H1 (cell line): ENCODE data around the gene AMER2. TPM values are rescaled to one million over a fixed set of nuclear protein-coding genes. Genes with fewer than 3 reads are reported as not detected.

ENCODE experiments used
- CTCF ChIA-PET: fragments of 300-600 bp; sonication (Branson Sonifier 250); formaldehyde crosslinking; loops from one replicate; lab custom pipeline; 2021; ENCODE audit not compliant: partially characterized antibody; lab: Charles Lee
- POLR2A ChIA-PET: fragments of 300-600 bp; sonication (Branson Sonifier 250); formaldehyde crosslinking; loops from one replicate; lab custom pipeline; 2021; ENCODE audit warnings: inconsistent platforms; ENCODE audit not compliant: partially characterized antibody; lab: Charles Lee
- DNase-seq, 2 experiments: peaks; one replicate each; pipeline versions ENCODE4 v3.0.0 to v3.0.0-alpha.2; 2010 to 2022; ENCODE audit warnings: low spot score in 2 of 2, low read depth in 1 of 2, mixed read lengths in 1 of 2
- FAIRE-seq: peaks from 2 replicates; lab custom pipeline; 2011; peaks lifted over from hg19 to GRCh38; lab: Jason Lieb, UNC
- H2AFZ ChIP-seq: 2 replicates; pipeline ENCODE4 v1.8.1; 2012; ENCODE audit warnings: low read length, inconsistent platforms
- H2AK5ac ChIP-seq: 2 replicates; pipeline ENCODE4 v1.6.1; 2013; ENCODE audit warnings: low read depth, low read length
- H2BK120ac ChIP-seq: replicated peaks from 2 replicates; pipeline ENCODE3; 2013; ENCODE audit warnings: low read depth, low read length, inconsistent platforms
- H2BK12ac ChIP-seq: 2 replicates; pipeline ENCODE4 v1.6.1; 2013; ENCODE audit warnings: low read depth, low read length
- H2BK15ac ChIP-seq: 2 replicates; pipeline ENCODE4 v1.6.1; 2013; ENCODE audit warnings: low read length
- H2BK20ac ChIP-seq: 2 replicates; pipeline ENCODE4 v1.6.1; 2013; ENCODE audit warnings: low read length
- H2BK5ac ChIP-seq: 2 replicates; pipeline ENCODE4 v1.6.1; 2013; ENCODE audit warnings: low read depth, low read length
- H3K14ac ChIP-seq: 2 replicates; pipeline ENCODE4 v1.6.1; 2013; ENCODE audit warnings: inconsistent platforms; ENCODE audit not compliant: insufficient read length
- H3K18ac ChIP-seq: 2 replicates; pipeline ENCODE4 v1.6.1; 2013; ENCODE audit warnings: low read length; ENCODE audit errors: extremely low read depth
- H3K23ac ChIP-seq: 2 replicates; pipeline ENCODE4 v1.6.1; 2013; ENCODE audit warnings: inconsistent platforms; ENCODE audit not compliant: insufficient read length
- H3K23me2 ChIP-seq: 2 replicates; pipeline ENCODE4 v1.6.1; 2013; ENCODE audit warnings: low read depth, low read length
- H3K27ac ChIP-seq: 2 replicates; pipeline ENCODE4 v1.6.1; 2011; ENCODE audit warnings: low read depth, low read length, inconsistent platforms
- H3K27me3 ChIP-seq, 4 experiments: replicated peaks in 1 of 4; 1 replicate in 1 of 4; 2 replicates in 3 of 4; pipeline versions ENCODE4 v1.6.1 to v1.8.1; 2011 to 2013; ENCODE audit warnings: low read length in 3 of 4, mild to moderate bottlenecking in 3 of 4, inconsistent platforms in 2 of 4, mixed read lengths in 2 of 4, moderate library complexity in 1 of 4; ENCODE audit not compliant: control insufficient read depth in 3 of 4, insufficient read depth in 3 of 4; ENCODE audit errors: extremely low read depth in 1 of 4
- H3K36me3 ChIP-seq, 4 experiments: 2 replicates each; pipeline versions ENCODE4 v1.6.1 to v1.8.1; 2011 to 2013; ENCODE audit warnings: mild to moderate bottlenecking in 4 of 4, low read length in 3 of 4, moderate library complexity in 2 of 4, control low read depth in 1 of 4, inconsistent platforms in 1 of 4; ENCODE audit not compliant: insufficient read depth in 4 of 4, control insufficient read depth in 2 of 4
- H3K4ac ChIP-seq: replicated peaks from 2 replicates; pipeline ENCODE3; 2013; ENCODE audit warnings: low read length, low read depth, mixed read lengths, inconsistent platforms; ENCODE audit not compliant: insufficient read length
- H3K4me1 ChIP-seq, 4 experiments: replicated peaks in 1 of 4; 1 replicate in 1 of 4; 2 replicates in 3 of 4; pipeline versions ENCODE4 v1.6.1 to v1.8.1; 2011 to 2013; ENCODE audit warnings: low read length in 3 of 4, inconsistent platforms in 2 of 4, mixed read lengths in 1 of 4; ENCODE audit not compliant: insufficient read depth in 4 of 4, control insufficient read depth in 3 of 4
- H3K4me2 ChIP-seq, 2 experiments: 2 replicates each; pipeline versions ENCODE4 v1.6.1 to v1.8.1; 2011 to 2013; ENCODE audit warnings: low read depth in 2 of 2, low read length in 2 of 2, control low read depth in 1 of 2, inconsistent platforms in 1 of 2, mild to moderate bottlenecking in 1 of 2; ENCODE audit not compliant: insufficient read depth in 1 of 2
- H3K4me3 ChIP-seq, 4 experiments: fragments of 200-600, 300-600 bp in 1 of 4; sonication (generic), shearing (Covaris generic), sonication (Bioruptor Twin) in 1 of 4; 2 replicates each; pipeline versions ENCODE4 v1.5.1 to v1.8.1; 2011 to 2016; ENCODE audit warnings: low read length in 4 of 4, low read depth in 3 of 4, control low read depth in 2 of 4, inconsistent platforms in 2 of 4, mild to moderate bottlenecking in 2 of 4, mixed read lengths in 1 of 4, moderate library complexity in 1 of 4; ENCODE audit not compliant: insufficient read depth in 2 of 4; ENCODE audit errors: extremely low read depth in 1 of 4
- H3K56ac ChIP-seq: replicated peaks from 2 replicates; pipeline ENCODE3; 2013; ENCODE audit warnings: low read depth, mild to moderate bottlenecking, mixed read lengths, low read length, inconsistent platforms; ENCODE audit not compliant: insufficient read length
- H3K79me1 ChIP-seq: 2 replicates; pipeline ENCODE4 v1.6.1; 2013; ENCODE audit warnings: low read depth, low read length, control low read depth
- H3K79me2 ChIP-seq, 2 experiments: 2 replicates each; pipeline versions ENCODE4 v1.6.1 to v1.8.1; 2012 to 2013; ENCODE audit warnings: low read length in 2 of 2, mild to moderate bottlenecking in 2 of 2, inconsistent platforms in 1 of 2; ENCODE audit not compliant: insufficient read depth in 2 of 2, control insufficient read depth in 1 of 2
- H3K9ac ChIP-seq, 4 experiments: replicated peaks in 1 of 4; 1 replicate in 1 of 4; 2 replicates in 3 of 4; pipeline versions ENCODE4 v1.6.1 to v1.8.1; 2011 to 2013; ENCODE audit warnings: low read depth in 3 of 4, low read length in 3 of 4, control low read depth in 2 of 4, mild to moderate bottlenecking in 2 of 4, moderate library complexity in 2 of 4, inconsistent platforms in 1 of 4; ENCODE audit errors: extremely low read depth in 1 of 4
- H3K9me3 ChIP-seq, 2 experiments: 2 replicates each; pipeline versions ENCODE4 v1.6.1 to v1.8.1; 2012 to 2013; ENCODE audit warnings: mild to moderate bottlenecking in 2 of 2, moderate library complexity in 2 of 2, control low read depth in 1 of 2, inconsistent platforms in 1 of 2, low read depth in 1 of 2, low read length in 1 of 2, mixed read lengths in 1 of 2; ENCODE audit not compliant: insufficient read depth in 2 of 2
- H4K20me1 ChIP-seq, 2 experiments: replicated peaks in 1 of 2; 2 replicates each; pipeline versions ENCODE3 to v1.8.1; 2011 to 2013; ENCODE audit warnings: inconsistent platforms in 2 of 2, low read length in 2 of 2, mild to moderate bottlenecking in 1 of 2; ENCODE audit not compliant: insufficient read depth in 2 of 2, control insufficient read depth in 1 of 2
- H4K5ac ChIP-seq: 2 replicates; pipeline ENCODE4 v1.6.1; 2013; ENCODE audit warnings: low read length, low read depth, mixed read lengths, inconsistent platforms; ENCODE audit not compliant: insufficient read length
- H4K8ac ChIP-seq: 2 replicates; pipeline ENCODE4 v1.8.0; 2013; ENCODE audit warnings: mild to moderate bottlenecking, moderate library complexity, low read length, inconsistent platforms; ENCODE audit not compliant: insufficient read depth; ENCODE audit errors: extremely low read depth
- H4K91ac ChIP-seq: replicated peaks from 2 replicates; pipeline ENCODE3; 2013; ENCODE audit warnings: low read length, mixed read lengths, inconsistent platforms; ENCODE audit not compliant: insufficient read length
- CHD1 ChIP-seq: IDR thresholded peaks from 2 replicates; pipeline ENCODE4 v1.6.1; 2012; ENCODE audit warnings: low read depth, low read length, improper control_type of control experiment
- CTBP2 ChIP-seq: IDR thresholded peaks from 2 replicates; pipeline ENCODE4 v1.7.0; 2011; ENCODE audit warnings: borderline replicate concordance, mild to moderate bottlenecking, moderate library complexity, mixed read lengths, low read length; ENCODE audit not compliant: insufficient read depth, insufficient read length
- EP300 ChIP-seq, 2 experiments: IDR thresholded peaks; 1 replicate in 1 of 2; 2 replicates in 1 of 2; pipeline ENCODE4 v1.6.1; 2011 to 2012; ENCODE audit warnings: low read depth in 2 of 2, low read length in 2 of 2, mild to moderate bottlenecking in 2 of 2, borderline replicate concordance in 1 of 2, inconsistent platforms in 1 of 2, moderate library complexity in 1 of 2
- EZH2 ChIP-seq: fragments of 200-600 bp; sonication (generic); IDR thresholded peaks from 2 replicates; pipeline ENCODE4 v1.7.1; 2012; ENCODE audit warnings: low read depth, mild to moderate bottlenecking, moderate library complexity, low read length, inconsistent platforms; ENCODE audit not compliant: severe bottlenecking
- GABPA ChIP-seq: IDR thresholded peaks from 2 replicates; pipeline ENCODE4 v1.6.1; 2011; ENCODE audit warnings: mild to moderate bottlenecking, low read length, moderate library complexity, borderline replicate concordance; ENCODE audit not compliant: insufficient read depth
- HDAC2 ChIP-seq, 2 experiments: fragments of 300-600 bp in 1 of 2; sonication (generic) in 1 of 2; IDR thresholded peaks; 2 replicates each; pipeline ENCODE4 v1.6.1; 2011 to 2012; ENCODE audit warnings: low read depth in 2 of 2, low read length in 2 of 2, mild to moderate bottlenecking in 2 of 2, moderate library complexity in 2 of 2, borderline replicate concordance in 1 of 2, inconsistent platforms in 1 of 2
- RBBP5 ChIP-seq: IDR thresholded peaks from 2 replicates; pipeline ENCODE4 v1.7.1; 2012; ENCODE audit warnings: low read depth, mild to moderate bottlenecking, inconsistent platforms, low read length, moderate library complexity, borderline replicate concordance
- SIX5 ChIP-seq: IDR thresholded peaks from 2 replicates; pipeline ENCODE4 v1.6.1; 2011; ENCODE audit warnings: mild to moderate bottlenecking, low read depth, low read length
- SP1 ChIP-seq: IDR thresholded peaks from 2 replicates; pipeline ENCODE4 v1.6.1; 2011; ENCODE audit warnings: low read depth, low read length
- SP4 ChIP-seq: IDR thresholded peaks from 2 replicates; pipeline ENCODE4 v1.6.1; 2012; ENCODE audit warnings: low read length, inconsistent platforms
- TAF1 ChIP-seq: IDR thresholded peaks from 2 replicates; pipeline ENCODE4 v1.6.1; 2011; ENCODE audit warnings: mild to moderate bottlenecking, low read depth, low read length
- WGBS, 2 experiments: shearing (Covaris generic) in 1 of 2; methylation state at CpG; one replicate each; pipeline versions ENCODE4 v1.1.6 to v1.1.7; 2013 to 2015; ENCODE audit warnings: low lambda C conversion rate in 2 of 2, mixed read lengths in 2 of 2, inconsistent platforms in 1 of 2, low coverage in 1 of 2, missing lambda C conversion rate in 1 of 2; ENCODE audit not compliant: insufficient replicate concordance in 2 of 2, insufficient coverage in 1 of 2, insufficient read length in 1 of 2; ENCODE audit errors: extremely low coverage in 1 of 2, missing lambda C conversion rate in 1 of 2; 5-methylcytosine and 5-hydroxymethylcytosine counted together
- polyA plus RNA-seq, 7 experiments: library from polyadenylated mRNA; depleted of rRNA in 3 of 7; stranded (reverse) in 5 of 7; unstranded in 2 of 7; fragments of >200 nt in 5 of 7; fragments of 200-250 nt in 2 of 7; gene quantifications; 1 replicate in 5 of 7; 2 replicates in 1 of 7; 4 replicates in 1 of 7; pipeline versions ENCODE4 v1.2.1 to v1.2.3, GENCODE V29; 2011 to 2013; ENCODE audit warnings: missing spikeins in 2 of 7, mixed read lengths in 2 of 7
- total RNA-seq: library from RNA; stranded (reverse); fragmentation: NEBNext Ultra II Directional; extraction: Animal tissue kit (Norgen Biotek cat#: 25700); gene quantifications from 2 replicates; pipeline ENCODE4 v1.2.1, GENCODE V29; 2021

Gene AMER2
- total and polyA plus RNA-seq, 2 of the 8 experiments (the other 6 are each of a cell fraction or from before 2014, with no cell fraction given) = 0.14 to 0.50 TPM

DNA sequence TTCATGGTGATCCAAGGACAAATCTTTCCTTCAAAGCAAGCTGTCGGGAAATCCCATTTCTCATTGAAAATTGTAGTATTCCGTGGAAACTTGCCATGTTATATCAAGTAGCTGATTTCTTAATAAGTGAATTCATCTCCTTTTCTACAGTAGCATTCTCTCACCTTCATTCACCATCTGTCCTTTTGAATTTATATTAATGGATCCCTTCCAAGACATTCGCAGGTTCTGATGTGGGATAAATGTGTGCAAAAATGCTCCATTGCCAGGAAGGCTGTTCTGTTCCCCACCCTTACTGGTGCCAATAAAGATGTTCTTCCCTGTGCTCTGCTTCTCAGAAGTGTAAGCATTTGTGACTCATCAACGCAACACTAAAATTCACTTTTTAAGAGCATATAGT, 36.2 kb downstream of the AMER2 start:
- FAIRE-seq = no peak
- Histone ChIP-seq H3K23ac (no peak overlapping the region), H4K5ac (no peak overlapping the region), H3K36me3 (no peaks in the 10 kb centered on the region; a peak in 1 of 8 replicates), H3K4me2 (peak overlapping the region in 1 of 2 experiments; percentile 75; a peak in 1 of 4 replicates), H4K20me1 (no peaks in the 10 kb centered on the region), H3K9ac (no peak overlapping the region), H2BK15ac (no peak overlapping the region), H3K79me2 (no peaks in the 10 kb centered on the region), H2BK5ac (peak overlapping the region; percentile 9; the same call in 1 of the 2 replicates), H2AFZ (no peak overlapping the region), H3K4ac (no peak overlapping the region), H3K14ac (no peak overlapping the region), H4K91ac (peak overlapping the region; percentile 9), H2BK120ac (peak overlapping the region; percentile 30), H3K27me3 (no peaks in the 10 kb centered on the region), H3K9me3 (peaks cover 7% of the 10 kb centered on the region in 2 experiments; a peak in 3 of 4 replicates), H2BK12ac (no peak overlapping the region), H3K79me1 (no peaks in the 10 kb centered on the region), H3K27ac (no peak overlapping the region), H3K4me1 (peaks cover 4 to 29% (median 13%) of the 10 kb centered on the region in 4 experiments), H4K8ac (no peak overlapping the region), H3K18ac (no peak overlapping the region; the same call in 1 of the 2 replicates), H2BK20ac (peak overlapping the region; percentile 40; the same call in 1 of the 2 replicates), H3K56ac (no peak overlapping the region), H2AK5ac (no peak overlapping the region), H3K23me2 (no peaks in the 10 kb centered on the region), H3K4me3 (no peak overlapping the region; a peak in 1 of 8 replicates)
- CTCF ChIA-PET = interaction anchor here (1.6 kb wide), 1 partner anchor 9 kb away, joined by 4 read pairs; no protein-coding TSS in a partner anchor
- POLR2A ChIA-PET = interaction anchor here (0.6 kb wide), 1 partner anchor 985 kb away, joined by 4 read pairs; no protein-coding TSS in a partner anchor
- peak in 1 of 2 experiments; percentile 16 for DNase-seq
- 78% methylated on average over 4 of the region's 4 CpGs; no CpG with 5 or more reads in 1 of the 2 experiments for WGBS, 2 experiments
- no peak for TF ChIP-seq TAF1
- no peak for TF ChIP-seq CTBP2
- TF ChIP-seq SP4 = no peak
- TF ChIP-seq EZH2 = no peak
- TF ChIP-seq RBBP5 = no peak
- no peak for TF ChIP-seq CHD1
- no peak for TF ChIP-seq SIX5
- TF ChIP-seq GABPA = no peak
- no peak for TF ChIP-seq EP300 (IDR thresholded peaks at IDR 0.05; ENCODE audit: borderline replicate concordance in 1 of 2, low read depth in 2 of 2, low read length in 2 of 2)
- TF ChIP-seq HDAC2 (IDR thresholded peaks at IDR 0.05; ENCODE audit: borderline replicate concordance in 1 of 2, low read depth in 2 of 2, low read length in 2 of 2) = no peak
- no peak for TF ChIP-seq SP1
